SK-N-SH treated with all-trans-retinoic acid at 6 μM for 48 hours (cell line): Measurements from ENCODE around the gene PSMB5.

Experiments
- ATAC-seq: fragments of 200-7000 bp; cut with Tn5 transposase; 3 replicates; pipeline ENCODE4 v1.9.1; 2020; ENCODE audit warnings: mild to moderate bottlenecking, moderate library complexity
- ARNTL ChIP-seq: fragments of 450-650 bp; formaldehyde crosslinking; IDR thresholded peaks from 2 replicates; pipeline ENCODE4 v1.5.0; 2020; ENCODE audit warnings: low read depth, mild to moderate bottlenecking, moderate library complexity, borderline replicate concordance
- BACH2 ChIP-seq: fragments of 250-450 bp; sonication (Bioruptor Pico); IDR thresholded peaks from 2 replicates; pipeline ENCODE4 v1.9.0; 2021; ENCODE audit warnings: mild to moderate bottlenecking, borderline replicate concordance
- CREB5 ChIP-seq: fragments of 250-450 bp; sonication (Bioruptor Pico); IDR thresholded peaks from 2 replicates; pipeline ENCODE4 v1.5.1; 2020; ENCODE audit warnings: low read depth, mild to moderate bottlenecking, moderate library complexity
- CSDC2 ChIP-seq: fragments of 250-450 bp; sonication (Bioruptor Pico); IDR thresholded peaks from 2 replicates; pipeline ENCODE4 v1.5.0; 2020; ENCODE audit warnings: mild to moderate bottlenecking, moderate library complexity
- CSRNP3 ChIP-seq: fragments of 250-450 bp; sonication (Bioruptor Pico); IDR thresholded peaks from 2 replicates; pipeline ENCODE4 v1.5.1; 2021; ENCODE audit warnings: mild to moderate bottlenecking, moderate library complexity
- ESRRG ChIP-seq: fragments of 250-450 bp; sonication (Bioruptor Pico); IDR thresholded peaks from 2 replicates; pipeline ENCODE4 v1.6.1; 2021; ENCODE audit warnings: mild to moderate bottlenecking
- GLIS3 ChIP-seq: fragments of 250-450 bp; sonication (Bioruptor Pico); IDR thresholded peaks from 2 replicates; pipeline ENCODE4 v1.5.0; 2020; ENCODE audit warnings: mild to moderate bottlenecking, moderate library complexity
- ISL1 ChIP-seq: fragments of 250-450 bp; sonication (Bioruptor Pico); IDR thresholded peaks from 2 replicates; pipeline ENCODE4 v2.1.2; 2022; ENCODE audit warnings: mild to moderate bottlenecking, moderate library complexity
- OSR1 ChIP-seq: fragments of 250-450 bp; sonication (Bioruptor Pico); IDR thresholded peaks from 2 replicates; pipeline ENCODE4 v1.8.0; 2022; ENCODE audit warnings: moderate library complexity, mild to moderate bottlenecking, inconsistent platforms
- PATZ1 ChIP-seq: fragments of 250-450 bp; sonication (Bioruptor Pico); IDR thresholded peaks from 2 replicates; pipeline ENCODE4 v1.8.0; 2020; ENCODE audit warnings: mild to moderate bottlenecking, moderate library complexity, borderline replicate concordance
- POU6F1 ChIP-seq: fragments of 250-450 bp; sonication (Bioruptor Pico); IDR thresholded peaks from 2 replicates; pipeline ENCODE4 v1.8.0; 2021; ENCODE audit warnings: low read depth, mild to moderate bottlenecking, moderate library complexity, borderline replicate concordance
- PPARA ChIP-seq: fragments of 250-450 bp; sonication (Bioruptor Pico); IDR thresholded peaks from 2 replicates; pipeline ENCODE4 v1.5.0; 2020; ENCODE audit warnings: mild to moderate bottlenecking, borderline replicate concordance
- RARB ChIP-seq: fragments of 250-450 bp; sonication (Bioruptor Pico); IDR thresholded peaks from 2 replicates; pipeline ENCODE4 v1.8.0; 2021; ENCODE audit warnings: mild to moderate bottlenecking, moderate library complexity
- SNAI2 ChIP-seq: fragments of 250-450 bp; sonication (Bioruptor Pico); IDR thresholded peaks from 2 replicates; pipeline ENCODE4 v1.5.0; 2020; ENCODE audit warnings: mild to moderate bottlenecking, moderate library complexity
- TCF4 ChIP-seq: fragments of 250-450 bp; sonication (Bioruptor Pico); IDR thresholded peaks from 2 replicates; pipeline ENCODE4 v1.8.0; 2021; ENCODE audit warnings: mild to moderate bottlenecking, moderate library complexity, borderline replicate concordance
- TOX ChIP-seq: fragments of 250-450 bp; sonication (Bioruptor Pico); IDR thresholded peaks from 2 replicates; pipeline ENCODE4 v1.8.0; 2021; ENCODE audit warnings: mild to moderate bottlenecking, moderate library complexity, borderline replicate concordance
- ZC3H10 ChIP-seq: fragments of 250-450 bp; sonication (Bioruptor Pico); IDR thresholded peaks from 2 replicates; pipeline ENCODE4 v1.5.1; 2021; ENCODE audit warnings: mild to moderate bottlenecking, moderate library complexity
- ZFP3 ChIP-seq: fragments of 250-450 bp; sonication (Bioruptor Pico); IDR thresholded peaks from 2 replicates; pipeline ENCODE4 v1.5.0; 2020; ENCODE audit warnings: mild to moderate bottlenecking, moderate library complexity
- ZFP30 ChIP-seq: fragments of 450-650 bp; formaldehyde crosslinking; IDR thresholded peaks from 2 replicates; pipeline ENCODE4 v1.5.0; 2022; ENCODE audit warnings: mild to moderate bottlenecking, moderate library complexity
- ZNF70 ChIP-seq: fragments of 450-650 bp; formaldehyde crosslinking; IDR thresholded peaks from 2 replicates; pipeline ENCODE4 v1.5.0; 2020; ENCODE audit warnings: mild to moderate bottlenecking, moderate library complexity
- ZNF8 ChIP-seq: fragments of 450-650 bp; formaldehyde crosslinking; IDR thresholded peaks from 2 replicates; pipeline ENCODE4 v1.5.0; 2020; ENCODE audit warnings: mild to moderate bottlenecking, moderate library complexity

The PSMB5 gene

GRCh38 chr14:23069413-23069806, 34.7 kb upstream of the PSMB5 start:
- ATAC-seq: no peak
- TF ChIP-seq BACH2 (CRISPR knock-in tag) (no peak), POU6F1 (no peak), PPARA (CRISPR knock-in tag) (no peak), SNAI2 (CRISPR knock-in tag) (no peak), ZNF8 (CRISPR knock-in tag) (no peak), ZC3H10 (CRISPR knock-in tag) (no peak), ZNF70 (CRISPR knock-in tag) (no peak)

- peak; percentile 82 for ATAC-seq
- TF ChIP-seq POU6F1 (no peak), CREB5 (CRISPR knock-in tag) (no peak), OSR1 (CRISPR knock-in tag) (no peak), ZC3H10 (CRISPR knock-in tag) (no peak), TOX (CRISPR knock-in tag) (no peak), CSRNP3 (no peak), ZNF8 (CRISPR knock-in tag) (no peak), TCF4 (CRISPR knock-in tag) (no peak), ZFP3 (CRISPR knock-in tag) (no peak), ARNTL (CRISPR knock-in tag) (no peak), ESRRG (no peak), SNAI2 (CRISPR knock-in tag) (no peak), GLIS3 (CRISPR knock-in tag) (no peak), RARB (CRISPR knock-in tag) (no peak), PPARA (CRISPR knock-in tag) (no peak), CSDC2 (CRISPR knock-in tag) (no peak), ZFP30 (CRISPR knock-in tag) (no peak), PATZ1 (CRISPR knock-in tag) (no peak), ISL1 (no peak)
- TF ChIP-seq, all 23 proteins: peak for 0
Measured at GRCh38 chr14:23068789-23069412, 34.2 kb upstream of the PSMB5 start.

GRCh38 chr14:23067847-23068788, 33.4 kb upstream of the PSMB5 start:
- no peak for TF ChIP-seq PPARA (CRISPR knock-in tag)
- no peak for TF ChIP-seq RARB (CRISPR knock-in tag)
- no peak for TF ChIP-seq POU6F1
- TF ChIP-seq CSDC2 (CRISPR knock-in tag): no peak
- no peak for TF ChIP-seq TCF4 (CRISPR knock-in tag)
- no peak for TF ChIP-seq ZNF70 (CRISPR knock-in tag)
- no peak for TF ChIP-seq SNAI2 (CRISPR knock-in tag)
- TF ChIP-seq PATZ1 (CRISPR knock-in tag): no peak
- no peak for TF ChIP-seq CSRNP3
- TF ChIP-seq ARNTL (CRISPR knock-in tag): no peak
- no peak for TF ChIP-seq OSR1 (CRISPR knock-in tag)
- TF ChIP-seq ESRRG: no peak
- TF ChIP-seq, all 23 proteins: peak for 0
- no peak for ATAC-seq
